ENCODE measurements around the gene HID1.

The HID1 gene

GRCh38 chr17:74972107-74972972, at the start of gene HID1:
Gene HID1 (minus strand): TSS chr17:74972759. CDS start chr17:74972656, 103 bp downstream.
- TF ChIP-seq, protein P1, sequence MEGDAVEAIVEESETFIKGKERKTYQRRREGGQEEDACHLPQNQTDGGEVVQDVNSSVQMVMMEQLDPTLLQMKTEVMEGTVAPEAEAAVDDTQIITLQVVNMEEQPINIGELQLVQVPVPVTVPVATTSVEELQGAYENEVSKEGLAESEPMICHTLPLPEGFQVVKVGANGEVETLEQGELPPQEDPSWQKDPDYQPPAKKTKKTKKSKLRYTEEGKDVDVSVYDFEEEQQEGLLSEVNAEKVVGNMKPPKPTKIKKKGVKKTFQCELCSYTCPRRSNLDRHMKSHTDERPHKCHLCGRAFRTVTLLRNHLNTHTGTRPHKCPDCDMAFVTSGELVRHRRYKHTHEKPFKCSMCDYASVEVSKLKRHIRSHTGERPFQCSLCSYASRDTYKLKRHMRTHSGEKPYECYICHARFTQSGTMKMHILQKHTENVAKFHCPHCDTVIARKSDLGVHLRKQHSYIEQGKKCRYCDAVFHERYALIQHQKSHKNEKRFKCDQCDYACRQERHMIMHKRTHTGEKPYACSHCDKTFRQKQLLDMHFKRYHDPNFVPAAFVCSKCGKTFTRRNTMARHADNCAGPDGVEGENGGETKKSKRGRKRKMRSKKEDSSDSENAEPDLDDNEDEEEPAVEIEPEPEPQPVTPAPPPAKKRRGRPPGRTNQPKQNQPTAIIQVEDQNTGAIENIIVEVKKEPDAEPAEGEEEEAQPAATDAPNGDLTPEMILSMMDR (IDR thresholded peaks at IDR 0.05): no peak

DNA sequence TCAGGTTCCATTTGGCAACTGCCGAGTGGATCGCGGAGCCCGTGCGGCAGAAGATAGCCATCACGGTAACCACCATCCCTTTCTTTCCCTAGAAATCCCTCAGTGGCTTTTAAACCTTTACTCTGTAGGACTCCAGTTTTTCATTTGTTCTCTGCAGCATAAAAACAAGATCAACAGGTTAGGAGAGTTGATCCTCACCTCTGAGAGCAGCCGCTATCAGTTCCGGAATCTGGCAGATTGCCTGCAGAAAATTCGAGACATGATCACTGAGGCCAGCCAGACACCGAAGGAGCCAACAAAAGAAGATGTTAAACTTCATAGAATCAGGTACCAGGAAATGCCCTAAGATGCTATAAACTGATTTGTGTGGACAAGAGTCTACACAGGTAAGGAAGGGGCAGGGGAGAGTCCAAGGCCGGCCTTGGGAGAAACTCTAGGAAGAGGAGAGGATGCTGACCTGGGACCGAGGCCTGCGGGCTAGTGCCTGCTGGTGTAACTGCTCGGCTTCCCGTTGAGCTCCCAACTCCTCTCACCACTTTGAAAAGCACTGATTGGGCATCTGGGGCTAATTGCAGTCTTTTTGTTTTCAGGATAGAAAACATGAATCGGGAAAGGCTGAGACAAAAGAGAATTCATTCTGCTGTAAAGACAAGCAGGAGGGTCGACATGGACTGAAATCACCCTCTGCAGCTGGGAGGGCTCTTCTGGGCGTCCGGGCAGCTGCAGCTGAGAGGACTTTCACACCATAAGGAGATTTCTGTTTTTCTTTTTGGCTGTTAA, 48.0 kb upstream of the HID1 start:
- TF ChIP-seq, protein P1 (IDR thresholded peaks at IDR 0.05): no peak

DNA sequence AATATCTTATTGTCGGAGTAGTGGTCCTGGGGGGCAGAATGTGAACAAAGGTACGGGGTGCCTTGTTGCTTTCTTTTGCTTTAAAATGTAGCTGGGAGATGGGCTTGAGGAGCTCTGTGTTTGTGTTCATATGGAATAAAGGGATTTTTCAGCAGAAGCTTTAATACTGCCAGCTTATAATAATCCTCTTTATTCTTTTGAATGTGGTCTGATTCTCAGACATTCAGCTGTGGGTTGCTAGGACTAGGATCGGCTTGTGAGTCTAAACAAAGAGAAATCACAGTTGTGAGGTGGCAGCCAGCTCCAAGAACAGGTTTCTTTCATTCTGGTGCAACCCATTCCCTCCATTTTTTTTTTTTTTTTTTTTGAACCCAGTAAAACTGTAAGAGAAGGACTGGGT, 47.2 kb upstream of the HID1 start:
- TF ChIP-seq, protein P1 (IDR thresholded peaks at IDR 0.05): no peak

GRCh38 chr17:75019146-75019545, 46.6 kb upstream of the HID1 start:
- TF ChIP-seq, protein P1 (IDR thresholded peaks at IDR 0.05): no peak

- TF ChIP-seq, protein P1 (IDR thresholded peaks at IDR 0.05): no peak
Measured at GRCh38 chr17:75013092-75013559, 40.6 kb upstream of the HID1 start.

- TF ChIP-seq, protein P1 (IDR thresholded peaks at IDR 0.05): no peak; the same call in 1 of the 2 replicates
Measured at GRCh38 chr17:75012346-75013091, 40.0 kb upstream of the HID1 start, which contains the start of gene MRPL58. Gene MRPL58 (plus strand): TSS chr17:75012670. CDS start chr17:75012687, 17 bp downstream.

GRCh38 chr17:75012096-75012345, 39.5 kb upstream of the HID1 start:
- TF ChIP-seq, protein P1 (IDR thresholded peaks at IDR 0.05): no peak
